ENCODE data around the gene HTR1D.
"Not testable (repeated sequence)": the region's sequence is repeated elsewhere in the genome, so short reads cannot be mapped to it uniquely, and the experiment has no call there.

The HTR1D gene

DNA sequence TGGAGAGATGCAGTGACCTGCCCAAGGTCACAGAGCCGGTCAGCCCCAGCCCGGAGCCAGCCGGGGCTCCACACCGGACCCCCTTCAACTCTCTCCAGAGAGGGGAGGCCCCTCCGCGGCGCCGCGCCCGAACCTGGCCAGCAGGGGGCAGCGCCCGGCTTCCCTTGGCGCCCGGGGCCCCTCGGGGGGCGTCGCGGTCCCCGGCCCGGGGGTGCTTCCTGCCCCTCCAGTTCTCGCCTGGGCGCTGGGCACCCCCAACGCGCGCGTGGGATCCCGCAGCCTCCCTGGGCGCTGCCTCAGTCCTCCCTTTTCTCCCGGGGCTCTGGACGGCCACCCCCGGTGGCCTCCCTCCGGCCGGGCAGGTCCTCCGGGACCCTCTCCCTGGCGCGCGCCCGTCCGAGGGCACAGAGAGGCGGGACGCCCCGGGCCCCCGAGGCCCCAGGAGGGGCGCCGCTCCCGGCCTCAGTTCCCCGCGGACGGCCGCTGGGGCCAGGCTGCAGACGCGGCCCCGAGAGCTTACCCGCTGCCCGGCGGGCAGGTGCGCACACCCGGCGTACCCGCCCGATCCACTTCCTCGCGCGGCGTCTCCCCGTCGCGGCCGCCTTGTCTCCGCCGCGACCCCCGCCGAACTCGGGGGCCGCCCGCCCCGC lies 406 bp downstream of the HTR1D start:
- in situ Hi-C loops (cut with MboI; ENCODE audit: low sequenced_read_pairs), result no loop called here

DNA sequence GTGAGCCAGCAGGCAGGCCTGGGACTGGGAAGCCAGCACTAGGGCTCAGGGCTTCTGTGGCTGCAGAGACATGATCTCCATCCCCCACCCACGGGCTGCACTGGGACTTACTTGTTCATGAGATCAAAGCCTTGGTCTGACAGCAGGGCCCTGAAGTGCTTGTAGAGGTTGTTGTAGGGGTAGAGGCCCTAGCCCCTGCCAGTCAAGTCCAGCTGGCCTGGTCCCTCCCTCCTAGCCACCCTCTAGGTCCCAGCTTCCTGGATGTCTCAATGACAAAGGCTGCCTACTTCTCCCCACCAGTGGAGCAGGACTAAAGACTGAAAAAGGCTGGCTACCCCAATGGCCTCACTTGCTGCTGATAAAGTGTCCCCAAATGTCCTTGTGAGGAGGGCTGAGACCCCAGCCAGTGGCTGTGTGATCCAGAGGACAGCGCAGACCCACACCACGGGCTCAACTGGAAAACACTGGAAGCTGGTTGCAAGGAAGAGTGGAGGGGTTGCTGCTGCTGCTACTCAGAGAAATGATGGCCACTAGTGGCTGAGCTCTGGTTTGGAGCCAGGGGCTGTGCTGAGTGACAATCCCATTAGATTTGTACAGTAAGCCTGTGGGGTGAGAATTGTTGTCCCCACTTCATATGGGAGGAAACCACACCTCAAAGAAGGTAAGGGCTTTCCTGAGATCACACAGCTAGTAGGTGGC lies 1.4 kb downstream of the HTR1D start:
- in situ Hi-C loops (cut with MboI; ENCODE audit: low sequenced_read_pairs), result no loop called here

- in situ Hi-C loops (cut with MboI; ENCODE audit: low sequenced_read_pairs), result no loop called here
These were observed 2.0 kb downstream of the HTR1D start for GRCh38 chr1:23215291-23215690.

DNA sequence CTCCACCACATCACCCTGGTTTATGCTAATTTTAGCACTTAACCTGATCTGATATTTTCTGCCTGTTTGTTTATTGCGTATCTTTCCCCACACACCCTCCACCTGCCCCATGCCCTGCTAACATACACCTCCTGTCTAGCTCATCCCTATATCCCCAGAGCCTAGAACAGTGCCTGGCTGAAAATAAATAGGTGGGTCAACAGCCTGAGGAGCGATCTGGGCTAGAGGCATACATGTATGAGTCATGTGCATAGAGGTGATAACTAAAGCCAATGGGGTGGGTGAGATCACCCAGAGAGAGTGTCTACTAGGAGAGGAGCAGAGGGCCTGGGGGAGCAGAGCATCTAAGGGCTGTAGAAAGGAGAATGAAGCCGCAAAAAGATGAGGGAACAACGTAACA lies 2.7 kb downstream of the HTR1D start:
- in situ Hi-C loops (cut with MboI; ENCODE audit: low sequenced_read_pairs), result no loop called here

DNA sequence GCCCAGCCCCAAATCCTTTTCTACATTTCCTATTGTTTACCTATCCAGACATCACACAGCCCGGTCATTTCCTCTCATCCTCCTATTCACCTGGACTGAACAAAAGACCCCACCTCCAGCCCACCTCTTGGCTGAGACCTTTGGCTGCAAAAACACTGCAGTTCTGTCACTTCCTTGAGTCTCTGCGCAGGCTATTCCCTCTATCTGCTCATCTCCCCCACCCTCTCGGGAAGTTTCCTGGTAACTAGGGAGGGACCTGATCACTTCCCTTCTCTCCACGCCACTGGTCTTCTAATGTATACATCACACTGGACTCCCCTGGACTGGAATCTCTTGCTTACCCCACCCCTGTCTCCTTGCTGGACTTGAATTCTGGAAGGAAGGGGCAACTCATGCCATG lies 5.3 kb downstream of the HTR1D start:
- in situ Hi-C loops (cut with MboI; ENCODE audit: low sequenced_read_pairs), result no loop called here

GRCh38 chr1:23210963-23211362 lies 6.3 kb downstream of the HTR1D start:
- in situ Hi-C loops (cut with MboI; ENCODE audit: low sequenced_read_pairs), result no loop called here

GRCh38 chr1:23210351-23210785 lies 6.9 kb downstream of the HTR1D start:
- in situ Hi-C loops (cut with MboI; ENCODE audit: low sequenced_read_pairs), result no loop called here

DNA sequence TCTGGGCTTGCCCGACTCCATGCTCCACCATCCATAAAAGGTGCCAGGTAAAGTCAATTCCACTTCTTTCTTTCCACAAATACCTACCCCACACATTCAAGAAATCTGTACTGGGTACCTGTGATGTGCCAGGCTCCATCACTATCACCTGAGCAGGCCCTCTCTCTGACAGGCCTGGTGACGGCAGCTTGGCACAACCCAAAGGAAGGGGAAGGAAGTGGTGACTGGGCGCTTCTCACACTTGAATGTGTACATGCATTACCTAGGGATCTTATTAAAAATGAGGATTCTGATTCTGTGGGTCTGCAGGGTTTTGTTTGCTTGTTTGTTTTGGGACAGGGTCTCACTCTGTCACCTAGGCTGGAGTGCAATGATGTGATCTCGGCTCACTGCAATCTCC lies 7.5 kb downstream of the HTR1D start:
- in situ Hi-C loops (cut with MboI; ENCODE audit: low sequenced_read_pairs), result no loop called here

DNA sequence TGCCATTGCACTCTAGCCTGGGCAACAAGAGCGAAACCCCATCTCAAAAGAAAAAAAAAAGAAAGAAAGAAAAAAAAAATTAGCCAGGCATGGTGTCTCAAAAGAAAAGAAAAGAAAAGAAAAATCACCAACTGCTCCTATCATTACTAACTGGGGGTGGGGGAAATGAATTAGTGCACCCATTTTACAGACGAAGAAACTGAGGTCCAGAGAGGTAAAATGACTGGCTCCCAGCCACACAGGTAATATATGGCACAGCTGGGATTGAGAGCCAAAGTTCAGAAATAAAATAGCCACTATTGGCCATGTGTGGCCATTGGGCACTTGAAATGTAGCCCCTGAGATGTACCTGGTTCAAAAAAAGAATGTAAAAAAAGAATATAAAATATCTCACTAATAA lies 8.8 kb downstream of the HTR1D start:
- in situ Hi-C loops (cut with MboI; ENCODE audit: low sequenced_read_pairs), result no loop called here

DNA sequence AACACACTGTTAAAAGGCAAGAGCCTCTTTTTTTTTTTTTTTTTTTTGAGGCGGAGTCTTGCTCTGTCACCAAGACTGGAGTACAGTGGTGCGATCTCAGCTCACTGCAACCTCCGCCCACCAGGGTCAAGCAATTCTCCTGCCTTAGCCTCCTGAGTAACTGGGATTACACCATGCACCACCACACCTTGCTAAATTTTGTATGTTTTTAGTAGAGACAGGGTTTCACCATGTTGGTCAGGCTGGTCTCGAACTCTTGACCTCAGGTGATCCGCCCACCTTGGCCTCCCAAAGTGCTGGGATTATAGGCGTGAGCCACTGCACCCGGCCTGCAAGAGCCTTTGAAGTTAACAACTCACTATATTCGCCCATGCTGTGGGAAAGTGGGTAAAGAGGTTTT lies 9.6 kb downstream of the HTR1D start:
- in situ Hi-C loops (cut with MboI; ENCODE audit: low sequenced_read_pairs), result not testable (repeated sequence)

GRCh38 chr1:23202263-23202749 lies 15.0 kb downstream of the HTR1D start:
- in situ Hi-C loops (cut with MboI; ENCODE audit: low sequenced_read_pairs), result no loop called here

GRCh38 chr1:23200883-23201282 lies 16.4 kb downstream of the HTR1D start:
- in situ Hi-C loops (cut with MboI; ENCODE audit: low sequenced_read_pairs), result no loop called here

DNA sequence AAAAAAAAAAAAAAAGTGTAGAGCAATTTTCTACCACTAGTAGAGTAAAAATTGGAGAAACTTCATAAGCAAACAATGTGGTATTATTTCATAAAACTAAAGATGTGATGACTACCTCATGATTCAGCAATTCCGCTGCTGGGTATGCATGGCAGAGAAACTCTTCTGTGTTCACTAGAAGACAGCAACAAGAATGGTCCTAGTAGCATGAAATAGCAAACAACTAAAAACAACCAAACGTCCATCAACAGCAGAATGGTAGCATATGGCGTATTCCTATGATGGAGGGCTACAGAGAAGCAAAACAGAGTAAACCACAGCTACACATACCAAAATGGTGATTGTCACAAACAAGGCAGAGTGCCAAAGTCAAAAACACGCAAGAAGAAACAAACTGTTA lies 18.9 kb downstream of the HTR1D start:
- in situ Hi-C loops (cut with MboI; ENCODE audit: low sequenced_read_pairs), result no loop called here

DNA sequence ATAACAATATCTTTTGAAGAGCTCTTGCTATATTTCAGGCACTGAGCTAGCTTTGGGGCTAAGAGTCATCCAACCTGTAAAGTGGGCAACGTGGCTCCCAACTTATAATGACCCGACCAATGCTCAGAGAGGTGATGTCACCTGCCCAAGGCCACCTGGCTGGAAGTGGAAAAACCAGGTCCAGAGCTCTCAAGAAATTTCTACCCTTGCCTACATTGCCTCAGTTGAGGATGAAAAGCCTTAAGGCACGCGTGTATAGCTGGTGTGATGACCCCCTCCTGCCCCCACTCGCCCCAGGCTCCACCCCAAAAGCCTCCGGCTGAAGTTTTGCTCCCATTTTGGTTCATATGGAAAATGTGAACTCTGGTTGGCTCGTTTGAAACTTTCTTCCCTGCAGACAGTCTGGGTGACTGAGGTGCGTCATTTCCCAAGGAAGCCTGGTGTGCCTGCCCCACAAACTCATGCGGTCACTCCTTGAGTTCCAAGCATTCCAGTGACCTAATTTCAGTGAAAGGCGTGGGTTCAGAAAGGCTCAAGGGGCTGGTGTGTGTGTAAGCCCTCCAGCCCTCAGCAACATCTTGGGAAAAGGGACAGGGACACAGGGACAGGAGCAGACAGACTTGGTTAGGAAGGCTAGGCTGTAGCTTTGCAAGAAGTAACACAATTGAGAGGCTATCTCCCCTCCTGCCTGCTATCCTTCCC lies 20.5 kb downstream of the HTR1D start:
- in situ Hi-C loops (cut with MboI; ENCODE audit: low sequenced_read_pairs), result no loop called here

- in situ Hi-C loops (cut with MboI; ENCODE audit: low sequenced_read_pairs), result no loop called here
These were observed 22.9 kb downstream of the HTR1D start for GRCh38 chr1:23194119-23194984.

- in situ Hi-C loops (cut with MboI; ENCODE audit: low sequenced_read_pairs), result no loop called here
These were observed 23.7 kb downstream of the HTR1D start for GRCh38 chr1:23193391-23194118.

GRCh38 chr1:23191199-23191598 lies 26.1 kb downstream of the HTR1D start:
- in situ Hi-C loops (cut with MboI; ENCODE audit: low sequenced_read_pairs), result no loop called here

DNA sequence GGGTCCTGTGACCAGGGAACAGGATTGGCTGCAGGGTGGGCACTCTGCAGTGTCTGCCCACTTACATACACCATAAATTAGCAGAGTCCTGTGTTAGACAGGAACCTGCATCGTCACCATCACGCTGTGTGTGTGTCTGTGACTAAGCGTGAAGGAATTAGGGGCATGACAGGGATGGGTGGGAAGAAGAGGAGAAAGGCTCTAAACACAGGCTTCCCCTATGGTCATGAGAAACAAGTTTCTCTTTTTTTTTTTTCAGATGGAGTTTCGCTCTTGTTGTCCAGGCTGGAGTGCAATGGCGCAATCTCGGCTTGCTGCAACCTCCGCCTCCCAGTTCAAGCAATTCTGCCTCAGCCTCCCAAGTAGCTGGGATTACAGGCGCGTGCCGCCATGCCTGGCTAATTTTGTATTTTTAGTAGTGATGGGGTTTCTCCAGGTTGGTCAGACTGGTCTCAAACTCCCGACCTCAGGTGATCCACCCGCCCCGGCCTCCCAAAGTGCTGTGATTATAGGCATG lies 28.3 kb downstream of the HTR1D start:
- in situ Hi-C loops (cut with MboI; ENCODE audit: low sequenced_read_pairs), result loop anchor here (10.0 kb wide), 1 partner anchor 214 kb away; the partner anchor contains the start of gene LACTBL1

- in situ Hi-C loops (cut with MboI; ENCODE audit: low sequenced_read_pairs), result loop anchor here (10.0 kb wide), 1 partner anchor 214 kb away; the partner anchor contains the start of gene LACTBL1
These were observed 28.8 kb downstream of the HTR1D start for GRCh38 chr1:23188434-23188884.

- in situ Hi-C loops (cut with MboI; ENCODE audit: low sequenced_read_pairs), result loop anchor here (10.0 kb wide), 1 partner anchor 213 kb away; the partner anchor contains the start of gene LACTBL1
These were observed 29.7 kb downstream of the HTR1D start for GRCh38 chr1:23187637-23188036.
